Epidermal melanocyte (primary cell): ENCODE data around the gene RYR2.
"Not testable (repeated sequence)": the region's sequence is repeated elsewhere in the genome, so short reads cannot be mapped to it uniquely, and the experiment has no call there.

Source experiments
- DNase-seq: peaks from one replicate; pipeline ENCODE4 v3.0.0; 2011; ENCODE audit warnings: low spot score; ENCODE audit not compliant: insufficient read length

RYR2 gene

DNA sequence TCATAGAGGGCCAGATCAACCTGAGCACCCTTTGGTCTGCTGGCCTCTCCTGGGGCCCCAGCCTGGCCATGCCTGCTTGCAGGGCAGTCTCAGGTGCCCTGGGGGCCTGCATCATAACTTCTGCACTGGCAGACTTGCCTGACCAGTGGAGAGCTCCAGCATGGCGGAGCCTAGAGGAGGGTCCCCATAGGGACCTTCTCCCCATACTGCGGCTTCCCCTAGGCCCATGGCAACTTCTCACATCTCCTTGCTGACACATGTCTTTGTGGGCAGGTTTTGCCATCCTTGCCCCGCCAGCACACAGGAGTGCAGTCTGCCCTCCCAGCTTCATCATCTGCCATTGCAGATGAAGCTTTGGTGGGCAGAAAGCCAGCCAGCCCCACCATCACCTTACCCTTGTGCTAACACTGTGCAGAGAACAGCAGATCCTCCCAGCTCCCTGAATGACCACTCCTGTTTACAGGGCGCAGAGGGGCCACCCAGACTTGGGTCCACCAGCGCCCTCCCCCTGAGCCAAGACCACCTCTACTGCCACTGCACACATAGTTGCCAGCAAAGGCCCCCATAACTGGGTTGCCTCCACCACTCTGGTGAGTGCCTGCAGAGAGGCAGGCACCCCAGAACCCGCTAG, 797.0 kb downstream of the RYR2 start:
- no peak for DNase-seq

DNA sequence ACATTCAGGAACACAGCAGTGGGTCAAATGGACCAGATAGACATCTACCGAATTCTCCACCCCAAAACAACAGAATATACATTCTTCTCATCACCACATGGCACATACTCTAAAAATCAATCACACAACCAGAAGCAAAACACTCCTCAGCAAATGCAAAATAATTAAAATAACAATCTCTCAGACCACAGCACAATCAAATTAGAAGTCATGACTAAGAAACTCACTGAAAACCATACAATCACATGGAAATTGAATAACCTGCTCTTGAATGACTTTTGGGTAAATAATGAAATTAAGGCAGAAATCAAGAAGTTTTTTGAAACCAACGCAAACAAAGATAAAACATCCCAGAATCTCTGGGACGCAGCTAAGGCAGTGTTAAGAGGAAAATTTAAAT, 799.5 kb downstream of the RYR2 start:
- no peak for DNase-seq

DNA sequence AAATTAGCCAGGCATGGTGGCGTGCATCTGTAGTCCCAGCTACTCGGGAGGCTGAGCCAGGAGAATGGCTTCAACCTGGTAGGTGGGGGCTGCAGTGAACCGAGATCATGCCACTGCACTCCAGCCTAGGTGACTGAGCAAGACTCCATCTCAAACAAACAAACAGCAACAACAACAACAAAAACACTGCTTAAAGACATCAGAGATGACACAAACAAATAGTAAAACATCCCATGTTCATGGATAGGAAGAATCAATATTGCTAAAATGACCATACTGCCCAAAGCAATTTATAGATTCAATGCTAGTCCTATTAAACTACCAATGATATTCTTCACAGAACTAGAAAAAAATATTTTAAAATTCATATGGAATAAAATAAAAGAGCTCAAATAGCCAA, 801.5 kb downstream of the RYR2 start:
- DNase-seq, result not testable (repeated sequence)

DNA sequence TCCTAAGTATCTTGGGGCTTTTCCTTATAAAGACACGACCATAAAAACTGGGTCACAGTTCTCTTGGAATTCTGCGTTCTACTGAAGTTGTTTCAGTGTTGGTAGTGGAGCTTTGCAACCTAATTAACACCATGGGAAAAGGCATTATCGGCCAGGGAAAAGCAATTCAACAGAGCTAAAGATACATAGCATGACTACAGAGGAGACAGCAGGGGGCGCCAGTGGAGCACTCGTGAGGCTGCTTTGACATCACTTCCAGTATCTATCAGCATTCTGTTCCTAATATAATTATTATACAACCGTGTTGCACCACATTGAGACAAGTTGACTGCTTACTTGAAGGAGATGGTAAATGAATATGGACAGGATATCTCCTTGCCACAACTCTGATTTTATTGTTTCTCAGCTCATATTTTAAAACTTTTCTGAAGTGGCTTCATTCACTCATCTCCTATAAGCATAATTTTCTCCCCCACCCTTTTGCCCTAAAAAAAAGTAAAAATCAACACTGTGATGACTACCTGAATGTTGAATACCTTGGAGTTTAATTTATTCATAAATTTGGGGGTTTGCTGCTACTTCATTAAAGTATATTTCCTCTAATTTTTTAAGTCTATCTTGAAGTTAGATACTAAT, 809.3 kb downstream of the RYR2 start:
- DNase-seq, result no peak

DNA sequence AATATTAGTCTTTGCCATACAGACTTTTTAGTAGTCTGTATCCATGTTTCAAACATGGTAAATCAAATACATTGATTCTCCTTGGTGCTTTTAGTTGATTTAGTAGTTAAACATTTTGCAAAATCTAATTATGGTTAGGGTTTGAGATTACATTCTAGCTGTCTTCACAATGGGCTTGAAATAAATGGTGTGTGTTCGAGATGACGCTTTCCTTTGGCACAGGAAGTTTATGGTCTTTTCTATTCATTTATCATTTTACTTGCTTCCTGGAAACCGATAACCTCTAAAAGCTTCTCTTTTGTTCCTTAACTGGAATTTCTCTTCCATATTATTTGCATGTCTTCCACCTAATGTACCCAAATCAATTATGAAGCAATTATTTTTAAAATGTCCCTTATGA, 810.4 kb downstream of the RYR2 start:
- DNase-seq, result no peak

DNA sequence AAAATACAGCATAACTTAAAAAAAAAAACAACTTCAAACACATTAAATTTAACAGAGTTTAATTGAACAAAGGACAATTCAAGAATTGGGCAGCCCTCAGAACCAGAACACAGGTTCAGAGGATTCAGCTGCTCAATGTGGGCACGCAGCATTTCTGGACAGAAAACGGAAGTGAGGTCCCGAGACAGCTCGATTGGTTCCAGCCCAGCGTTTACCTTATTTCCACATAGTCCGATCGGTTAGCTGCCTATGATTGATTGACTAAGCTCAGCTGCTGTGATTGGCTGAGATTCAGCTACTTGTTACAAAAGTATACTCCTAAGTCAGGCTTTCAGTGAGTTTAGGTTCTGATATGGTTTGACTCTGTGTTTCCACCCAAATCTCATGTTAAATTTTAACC, 815.5 kb downstream of the RYR2 start:
- no peak for DNase-seq

DNA sequence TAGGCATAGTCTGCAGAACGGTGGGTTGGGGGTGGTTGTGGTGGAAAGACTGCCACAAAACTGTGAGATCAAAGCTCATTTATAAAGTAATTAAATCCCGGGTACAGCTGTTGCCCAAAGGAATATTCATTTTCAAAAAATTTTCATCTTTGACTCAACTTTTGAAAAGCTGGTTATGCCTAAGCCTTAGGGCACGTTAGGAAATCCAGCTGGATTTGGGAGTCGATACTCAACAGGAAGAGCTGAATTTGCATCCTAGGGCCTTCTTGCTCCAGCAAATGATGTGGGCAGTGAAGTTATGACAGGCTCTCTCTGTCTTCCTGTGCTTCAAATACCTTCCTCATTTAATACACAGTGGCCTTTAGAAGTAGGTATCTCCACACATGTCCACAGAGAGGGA, 817.0 kb downstream of the RYR2 start:
- no peak for DNase-seq

DNA sequence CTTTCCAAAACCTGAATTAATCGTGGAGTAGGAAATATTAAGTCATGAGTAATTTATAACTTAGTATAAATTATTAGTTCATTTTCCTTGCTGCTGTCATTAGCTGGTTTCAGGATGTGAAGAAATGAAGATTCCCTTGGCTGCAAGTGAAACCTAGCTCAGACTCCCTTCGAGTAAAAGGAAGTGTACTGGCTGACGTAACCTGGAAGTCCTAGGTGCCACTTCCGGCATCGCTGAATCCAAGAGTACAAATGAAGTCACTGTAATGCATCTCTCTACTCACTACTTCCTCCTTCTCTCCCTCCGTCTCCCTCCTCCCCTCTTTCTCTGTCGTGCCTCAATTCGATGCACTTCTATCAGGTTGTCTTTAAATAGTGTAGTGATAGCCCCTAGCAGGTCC, 820.0 kb downstream of the RYR2 start:
- DNase-seq, result no peak

DNA sequence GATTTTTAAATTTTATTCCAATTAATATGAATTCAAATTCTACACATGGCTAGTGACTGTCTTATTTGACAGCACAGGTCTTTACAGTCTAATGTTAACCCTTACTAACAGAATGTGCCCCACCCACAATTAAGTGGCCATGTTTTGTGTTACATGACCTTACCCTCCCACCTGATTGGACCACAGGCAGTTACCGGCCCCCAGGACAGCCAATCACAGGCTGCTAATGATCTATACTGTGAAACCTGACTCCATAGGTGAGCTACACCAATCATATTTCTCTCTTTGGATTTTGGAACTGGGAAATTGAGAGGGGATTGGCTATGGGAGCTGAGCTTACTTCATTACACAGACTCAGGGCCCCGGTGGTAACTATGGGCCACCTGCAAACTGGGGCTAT, 821.2 kb downstream of the RYR2 start:
- DNase-seq, result no peak

DNA sequence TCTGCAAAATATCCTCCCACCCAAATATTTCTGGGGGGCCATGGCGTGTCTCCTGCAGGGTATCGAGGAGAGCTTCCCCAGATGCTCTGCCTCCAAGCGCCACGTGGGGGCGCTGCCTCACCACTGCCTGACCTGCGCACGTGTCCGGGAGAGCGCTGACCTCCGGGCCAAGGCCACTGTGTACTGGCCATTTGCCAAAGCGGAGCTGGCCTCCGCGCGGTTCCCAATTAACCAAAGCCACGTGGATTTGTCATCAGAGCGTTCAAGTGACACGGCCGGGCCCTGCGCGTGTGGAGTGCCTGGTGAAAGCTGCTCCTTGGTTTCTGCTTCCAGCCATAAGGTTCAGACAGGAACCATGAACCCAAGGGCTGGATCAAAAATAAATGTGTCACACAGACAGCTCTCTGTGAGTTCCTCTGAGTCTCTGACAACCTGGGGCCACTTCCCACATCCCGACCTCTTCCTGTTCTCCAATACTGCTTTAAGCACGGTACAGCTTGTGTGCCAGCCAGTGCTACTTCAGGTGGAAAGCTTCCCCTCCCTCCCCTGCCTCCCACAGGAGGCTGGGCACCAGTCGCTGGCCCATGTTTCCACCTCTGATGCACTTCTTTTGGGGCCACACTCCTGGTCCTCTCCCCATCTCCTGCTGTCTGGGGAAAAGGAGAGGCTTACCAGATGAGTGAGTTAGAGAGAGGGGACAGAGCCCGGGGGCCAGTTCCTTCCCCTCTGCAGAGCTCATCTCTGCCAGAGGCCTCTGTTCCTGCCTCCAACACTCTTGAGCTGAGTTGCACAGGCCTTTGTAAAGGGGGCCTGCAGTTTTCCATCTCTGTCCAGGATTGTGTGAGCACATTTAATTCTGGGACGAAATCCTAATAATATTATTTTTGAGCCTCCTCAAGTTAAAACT, 822.6 kb downstream of the RYR2 start:
- DNase-seq, result no peak

DNA sequence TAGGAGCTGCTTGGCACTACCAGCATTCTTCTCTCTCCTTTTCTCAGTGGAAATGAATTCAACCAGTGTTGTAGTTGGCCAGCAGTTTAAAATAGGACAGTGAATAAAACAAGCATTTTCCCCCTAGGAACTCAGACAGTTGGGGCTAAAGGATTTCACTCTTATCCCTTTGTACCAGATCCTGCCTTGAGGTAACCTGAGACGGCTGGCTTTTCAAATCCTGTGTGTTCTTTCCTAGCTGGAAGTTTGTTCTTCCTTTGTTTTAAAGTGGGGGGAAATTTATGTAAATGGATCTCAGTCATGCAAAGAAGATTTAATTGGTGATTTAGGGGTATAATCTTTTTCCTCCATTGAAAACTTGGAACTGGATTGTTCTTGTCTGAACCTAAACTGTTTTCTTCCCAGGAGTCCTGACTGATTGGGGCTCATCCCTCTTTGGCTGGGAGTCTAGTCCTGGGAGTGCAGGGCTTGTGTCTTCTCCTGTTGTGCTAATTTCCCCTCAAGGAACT, 825.5 kb downstream of the RYR2 start:
- no peak for DNase-seq

DNA sequence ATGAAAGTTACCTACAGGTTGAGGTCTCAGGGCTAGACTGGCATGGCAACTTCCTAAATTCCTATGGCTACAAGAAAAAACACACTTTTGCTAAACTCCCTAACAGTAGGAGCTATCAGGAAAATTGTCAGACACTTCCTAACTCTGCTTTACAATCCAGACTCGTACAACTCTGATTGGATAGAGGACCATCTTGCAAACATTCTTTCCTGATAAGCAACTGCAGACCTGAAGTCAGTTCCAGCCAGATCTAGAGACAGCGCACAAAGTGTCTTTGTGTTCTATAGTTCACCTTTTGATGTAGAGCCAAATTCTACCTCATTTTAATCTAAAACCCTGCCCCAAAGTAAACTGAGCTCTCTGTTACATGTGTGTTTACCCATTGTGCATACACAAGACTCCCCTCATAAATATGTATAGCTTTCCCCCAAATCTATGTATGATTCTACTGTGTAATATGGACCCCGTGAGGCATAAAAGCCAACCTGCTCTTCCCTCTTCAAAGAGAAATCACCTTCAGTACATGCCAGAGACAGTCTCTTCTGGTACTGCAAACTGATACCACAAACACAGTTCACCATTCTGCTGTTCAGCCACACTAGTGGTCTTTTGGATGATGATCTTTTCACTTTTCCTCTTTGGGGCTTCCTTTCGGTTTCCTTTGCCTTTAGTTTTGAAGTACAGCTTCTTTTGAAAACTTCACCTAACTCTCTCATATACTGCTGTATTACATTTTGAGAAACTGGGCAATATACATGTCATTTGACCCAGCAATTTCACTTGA, 827.0 kb downstream of the RYR2 start:
- no peak for DNase-seq

DNA sequence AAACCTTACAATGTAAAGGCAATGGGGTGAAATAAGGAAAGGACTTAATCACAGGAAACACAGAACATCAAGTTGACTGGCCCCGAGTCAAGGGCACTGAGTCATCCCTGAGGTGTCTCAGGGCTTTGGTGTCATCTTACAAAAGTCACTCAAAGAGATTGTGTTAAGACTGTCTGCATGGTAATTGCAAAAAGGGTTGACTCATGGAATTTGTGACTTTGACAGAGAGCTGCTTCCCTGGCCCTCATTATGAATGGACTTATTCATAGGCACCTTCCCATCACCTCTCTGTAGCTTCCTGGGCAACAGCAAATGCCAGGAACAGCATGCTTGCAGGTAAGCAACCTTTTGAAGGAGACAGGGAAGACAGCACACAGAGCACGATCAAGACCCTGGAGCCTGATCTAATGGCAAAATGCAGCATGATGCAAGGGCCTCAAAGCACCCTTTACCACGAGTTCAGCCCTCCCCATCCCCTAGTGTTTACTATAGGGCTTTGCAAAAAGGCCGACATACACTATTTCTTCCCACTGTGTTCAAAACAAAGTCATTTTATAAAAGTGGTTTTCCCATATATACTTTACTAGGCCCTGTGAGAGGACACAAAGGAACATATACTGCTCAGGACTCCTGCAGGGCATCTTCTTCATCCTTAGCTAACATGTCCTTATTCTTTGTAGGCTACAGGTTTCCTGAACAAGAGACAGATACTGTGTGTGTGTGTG, 831.7 kb downstream of the RYR2 start:
- DNase-seq, result no peak

DNA sequence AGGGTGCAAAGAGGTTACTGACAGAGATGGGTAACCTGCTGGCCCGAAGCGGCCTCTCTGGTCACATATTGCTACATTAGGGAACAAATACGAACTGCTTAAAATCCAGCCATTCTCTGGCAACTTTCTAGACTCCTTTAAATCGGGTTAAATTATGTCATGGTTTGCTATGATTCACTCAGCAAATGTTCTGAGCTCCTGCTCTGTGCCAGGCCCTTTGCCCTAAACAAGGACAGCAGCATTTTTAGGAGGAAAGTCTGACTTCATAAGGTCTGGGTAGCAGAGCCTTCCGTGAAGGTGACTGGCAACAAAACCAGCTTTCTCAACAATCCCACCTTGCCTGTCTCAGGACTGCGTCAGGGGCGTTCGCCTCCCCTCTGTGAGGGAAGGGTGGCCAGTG, 833.3 kb downstream of the RYR2 start:
- no peak for DNase-seq

DNA sequence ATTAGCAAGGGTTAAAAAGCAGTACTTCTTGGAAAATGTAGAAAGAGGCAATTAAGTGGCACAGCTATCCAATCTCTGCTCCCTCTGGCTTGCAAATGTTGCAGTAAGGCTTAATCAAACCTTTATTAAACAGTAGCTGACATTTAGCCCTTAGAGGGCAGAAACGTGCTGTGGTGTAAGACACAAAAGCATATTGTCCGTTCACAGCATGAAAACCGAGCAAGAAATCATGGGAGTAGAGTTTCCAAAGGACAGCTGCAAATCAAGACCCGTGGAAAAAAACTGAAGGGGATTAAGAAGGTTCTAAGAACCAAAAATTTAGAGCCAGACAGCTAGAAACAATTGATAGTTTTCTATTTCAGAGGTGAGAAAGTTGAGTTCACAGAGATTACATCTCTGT, 835.6 kb downstream of the RYR2 start:
- DNase-seq, result no peak

DNA sequence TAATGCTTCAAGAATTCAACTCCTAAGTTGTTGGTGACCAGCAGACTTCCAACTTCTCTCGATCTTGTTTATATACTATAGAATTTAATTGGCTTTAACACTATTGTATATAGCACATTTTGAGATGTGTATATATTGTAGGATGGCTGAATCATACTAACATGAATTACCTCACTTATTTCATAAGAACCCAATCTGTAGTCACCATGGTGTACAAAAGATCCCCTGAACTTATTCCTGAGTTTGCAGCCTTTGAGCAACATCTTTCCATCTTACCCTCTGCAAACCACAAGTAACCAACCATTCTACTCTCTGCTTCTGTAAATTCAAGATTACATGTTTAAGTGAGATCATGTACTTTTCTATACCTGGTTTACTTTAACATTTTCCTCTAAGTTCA, 836.4 kb downstream of the RYR2 start:
- no peak for DNase-seq

DNA sequence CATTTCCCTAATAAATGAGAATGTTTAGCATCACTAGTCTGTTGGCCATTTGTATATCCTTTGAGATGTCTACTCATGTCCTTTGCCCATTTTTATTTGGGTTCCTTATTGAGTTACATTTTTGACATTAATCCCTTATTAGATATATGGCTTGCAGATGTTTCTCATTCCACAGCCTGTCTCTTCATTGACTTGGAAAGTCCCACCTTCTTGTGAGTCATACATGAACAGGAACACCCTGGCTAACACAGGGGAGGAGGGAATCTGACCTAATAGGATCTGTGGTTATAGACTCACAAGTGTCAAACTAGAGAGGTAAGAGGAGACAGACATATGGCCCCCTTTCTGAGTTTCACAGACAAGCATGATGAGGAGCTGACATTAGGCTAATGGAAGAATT, 837.2 kb downstream of the RYR2 start:
- no peak for DNase-seq
